Sciatic nerve (tissue), 2 donors: ENCODE measurements around the gene KDELR3. TPM values are rescaled to one million over a fixed set of nuclear protein-coding genes. Genes with fewer than 3 reads are reported as not detected.
"Not testable (repeated sequence)": the region's sequence is repeated elsewhere in the genome, so short reads cannot be mapped to it uniquely, and the experiment has no call there.

Source experiments
- ATAC-seq: fragments of 200-7000 bp; cut with Tn5 transposase; one replicate; pipeline ENCODE4 v1.9.1; 2020; ENCODE audit warnings: mild to moderate bottlenecking, moderate library complexity
- DNase-seq: peaks from one replicate; pipeline ENCODE4 v3.0.0-alpha.2; 2020; ENCODE audit warnings: low spot score
- intact Hi-C: fragments of 100-400 bp; cut with DNase I; formaldehyde crosslinking; loops from one replicate; pipeline ENCODE4 v1.14.2; 2022
- total RNA-seq: library from RNA; stranded (reverse); fragmentation: NEBNext Ultra II Directional; extraction: Animal tissue kit (Norgen Biotek cat#: 25700); gene quantifications from one replicate; pipeline ENCODE4 v1.2.1, GENCODE V29; 2021
- donor health status: DM: no; HTN: no; CAD: no.
- donor health status: DM: no; HTN: no; CAD: no.

KDELR3 gene
- total RNA-seq, 1 donor from 2014 or later, result 15.4 TPM

DNA sequence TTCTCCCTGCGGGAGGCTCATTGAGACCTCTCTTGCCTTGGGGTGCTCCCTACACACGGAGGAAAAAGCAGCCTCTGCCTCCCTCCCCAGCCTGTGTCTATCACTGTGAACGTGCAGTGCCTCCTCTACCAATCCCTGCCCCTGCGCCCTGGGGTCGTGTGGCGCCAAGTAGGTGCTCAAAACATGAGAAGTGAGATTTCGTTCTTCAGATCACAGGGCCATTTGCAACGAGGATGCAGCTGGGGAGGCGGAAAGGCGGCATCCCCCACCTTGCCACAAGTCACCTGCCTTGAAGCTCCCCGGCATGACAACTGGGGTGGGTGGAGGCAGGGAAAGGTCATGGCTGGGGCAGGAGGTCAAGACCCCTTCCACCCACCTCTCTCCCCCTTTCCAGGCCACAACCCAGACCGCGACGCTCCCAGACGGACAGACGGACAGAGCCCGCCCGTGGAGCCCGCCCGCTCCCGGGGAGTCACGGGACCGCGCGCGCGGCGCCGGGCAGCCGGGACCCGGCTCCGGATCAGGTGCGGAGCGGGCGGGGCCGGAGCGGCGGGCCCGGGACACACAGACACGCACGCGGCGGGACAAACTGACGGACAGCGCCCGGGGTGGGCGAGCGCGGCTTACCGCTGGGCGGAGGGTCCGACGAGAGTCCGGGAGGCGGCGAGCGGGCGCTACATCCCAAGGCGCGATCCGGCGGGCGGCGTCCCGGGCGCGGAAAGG is 13.4 kb upstream of the KDELR3 start:
- ATAC-seq (peak; percentile 24), DNase-seq (no peak)
- intact Hi-C loops, result no loop called here

DNA sequence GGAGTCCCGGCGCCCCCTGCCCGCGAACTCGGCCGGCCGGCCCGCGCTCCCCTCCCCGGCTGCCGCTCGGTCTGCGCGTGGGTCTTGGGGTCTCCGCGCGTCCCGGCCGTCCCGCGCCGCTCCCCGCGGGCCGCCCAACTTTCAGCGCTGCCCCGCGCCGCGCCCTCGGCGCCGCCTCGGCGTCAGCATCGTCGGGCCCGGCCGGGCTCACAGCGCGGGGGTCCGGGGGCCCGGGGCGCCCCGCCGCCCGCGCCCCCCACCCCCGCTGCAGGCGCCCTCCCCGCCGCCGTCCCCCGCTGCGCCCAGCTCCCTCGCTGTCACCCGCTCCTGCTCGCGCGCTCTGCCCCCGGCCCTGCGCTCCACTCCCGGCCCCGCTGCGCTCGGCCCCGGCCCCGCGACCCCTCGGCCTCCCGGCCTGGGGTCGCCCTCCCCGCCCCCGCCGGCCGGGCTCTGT is 12.8 kb upstream of the KDELR3 start, which contains the start of gene KCNJ4:
Gene KCNJ4 (minus strand): TSS at position 124 of the 454 bp plus-strand sequence. CDS start 27,067 bp downstream, outside the sequence.
- intact Hi-C loops, result no loop called here
- no peak for ATAC-seq
- no peak for DNase-seq

DNA sequence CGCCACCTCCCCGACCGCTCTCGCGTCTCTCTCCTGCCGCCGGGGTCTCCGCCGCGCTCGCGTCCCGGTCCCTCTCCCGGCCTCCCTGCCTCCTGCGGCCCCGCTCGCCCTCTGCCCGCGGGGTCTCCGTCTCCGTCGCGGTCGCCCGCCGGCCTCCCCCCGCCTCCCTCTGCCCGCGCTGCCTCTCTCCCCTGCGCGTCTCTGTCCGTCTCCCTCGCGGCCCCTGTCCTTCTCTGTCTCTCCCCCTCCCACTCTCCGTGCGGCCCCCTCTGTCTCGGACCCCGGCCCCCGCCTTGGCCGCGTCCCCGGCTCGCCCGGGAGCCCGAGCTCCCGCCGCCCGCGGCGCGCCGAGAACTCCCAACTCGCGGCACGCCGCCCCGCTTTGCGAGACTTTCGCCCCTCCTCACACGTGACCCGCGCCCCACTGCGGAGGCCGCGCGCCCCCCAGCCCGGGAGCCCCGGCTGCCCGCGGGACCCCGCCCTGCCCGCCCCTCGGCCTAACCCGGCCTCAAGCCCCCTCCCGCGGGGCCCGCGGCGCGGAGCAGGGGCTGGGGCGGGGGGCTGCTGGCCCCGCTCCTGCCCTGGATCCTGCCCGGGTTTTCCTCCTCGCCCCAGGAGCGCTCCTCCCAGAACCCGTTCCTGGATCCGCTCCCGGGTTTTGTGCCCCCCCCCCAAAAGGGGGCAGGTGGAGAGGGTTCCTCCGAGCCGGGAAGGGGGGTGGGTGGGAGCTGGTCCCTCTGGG is 12.2 kb upstream of the KDELR3 start:
- intact Hi-C loops, result no loop called here
- ATAC-seq (no peak), DNase-seq (no peak)

DNA sequence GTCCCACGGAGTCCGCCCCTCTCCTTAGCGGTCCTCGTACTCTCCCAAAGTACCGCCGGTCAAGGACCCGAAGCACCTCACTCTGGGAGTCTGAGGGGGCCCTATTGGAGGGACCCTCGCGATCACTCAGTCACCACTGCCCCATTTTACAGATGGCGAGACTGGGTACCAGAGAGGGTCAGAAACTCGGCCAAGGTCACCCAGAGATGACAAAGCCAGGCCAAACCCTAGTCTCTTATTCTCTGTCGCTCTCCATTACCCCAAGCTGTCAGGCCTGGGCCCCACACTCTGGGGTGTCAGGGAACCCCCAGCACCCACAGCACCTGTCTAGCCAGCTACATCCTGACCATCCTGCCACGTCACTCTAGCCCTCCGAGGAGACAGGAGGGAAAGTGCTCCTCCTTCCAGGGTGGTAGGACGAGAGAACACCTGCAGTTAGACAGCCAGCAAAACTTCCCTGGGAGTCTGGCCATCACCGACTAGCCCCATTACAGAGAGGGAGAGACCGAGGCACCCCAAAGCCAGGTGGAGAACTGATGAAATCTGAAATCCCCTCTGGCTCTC is 11.5 kb upstream of the KDELR3 start:
- intact Hi-C loops, result no loop called here
- ATAC-seq (no peak), DNase-seq (no peak)

- intact Hi-C loops, result no loop called here
- DNase-seq (no peak), ATAC-seq (no peak)
These were observed 10.8 kb upstream of the KDELR3 start for GRCh38 chr22:38456841-38457699.

GRCh38 chr22:38460426-38460840 is 7.5 kb upstream of the KDELR3 start:
- ATAC-seq, result no peak
- DNase-seq, result no peak
- intact Hi-C loops, result no loop called here

DNA sequence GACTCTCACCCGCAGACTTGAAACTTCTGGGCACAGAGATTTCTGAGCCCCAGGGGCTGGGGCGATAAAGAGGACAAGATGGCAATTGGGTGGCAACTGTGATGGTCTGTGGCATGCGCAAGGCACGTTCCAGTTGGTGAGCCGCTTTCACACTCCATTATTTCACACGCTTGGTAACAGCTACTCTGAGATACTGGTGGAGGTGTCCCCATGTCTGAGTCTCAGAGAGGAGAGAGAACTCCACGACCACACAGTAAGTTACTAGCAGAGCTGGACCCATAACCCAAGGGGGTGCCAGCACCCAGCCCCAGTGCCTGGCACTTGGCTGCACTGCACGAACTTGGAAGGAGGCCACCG is 6.9 kb upstream of the KDELR3 start:
- intact Hi-C loops, result no loop called here
- ATAC-seq, result peak; percentile 36
- DNase-seq, result no peak

- peak; percentile 85 for ATAC-seq
- DNase-seq, result peak; percentile 89
- intact Hi-C loops, result no loop called here
These were observed 6.3 kb upstream of the KDELR3 start for GRCh38 chr22:38461414-38462081.

DNA sequence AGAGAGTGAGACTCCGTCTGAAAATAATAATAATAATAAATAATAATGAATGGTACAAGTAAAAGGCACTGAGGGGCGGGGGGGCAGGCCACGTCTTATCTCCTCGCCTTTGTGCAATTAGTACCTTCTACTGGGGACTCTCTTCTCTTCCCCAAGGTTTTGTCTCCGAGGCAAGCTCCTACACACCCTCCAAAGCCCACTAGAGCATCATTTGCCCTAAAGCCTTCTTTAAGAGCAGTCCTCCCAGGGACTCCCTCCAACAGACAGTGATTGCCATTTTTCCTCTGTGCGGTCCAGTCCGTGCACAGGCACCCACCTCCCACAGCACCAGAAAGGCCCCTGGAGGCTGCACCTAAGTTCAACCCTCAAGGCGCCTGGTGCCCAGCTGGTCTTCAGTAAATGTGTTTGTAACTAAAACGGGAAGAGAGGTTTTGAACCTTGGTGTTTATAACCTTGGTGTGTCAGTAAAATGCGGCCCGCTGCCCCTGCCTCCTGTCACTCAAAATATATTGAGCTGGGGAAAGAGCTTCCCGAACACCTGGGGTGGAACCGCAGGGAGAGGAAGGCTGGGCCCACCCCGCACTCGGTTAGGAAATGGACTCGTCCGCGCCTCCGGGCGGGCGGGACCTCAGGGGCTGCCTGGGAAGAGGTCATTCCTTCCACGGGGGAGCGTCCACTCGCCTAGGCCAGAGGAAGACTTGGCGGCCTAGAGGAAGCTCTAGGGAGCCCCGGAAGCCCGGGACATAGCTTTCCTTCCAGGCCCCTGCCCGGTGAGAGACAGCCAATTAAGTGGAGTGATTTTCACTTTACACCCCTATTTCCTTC is 4.7 kb upstream of the KDELR3 start:
- ATAC-seq, result peak; percentile 43
- intact Hi-C loops, result no loop called here
- peak; percentile 72 for DNase-seq

GRCh38 chr22:38464992-38465672 is 2.8 kb upstream of the KDELR3 start:
- intact Hi-C loops, result no loop called here
- DNase-seq (no peak), ATAC-seq (no peak)

DNA sequence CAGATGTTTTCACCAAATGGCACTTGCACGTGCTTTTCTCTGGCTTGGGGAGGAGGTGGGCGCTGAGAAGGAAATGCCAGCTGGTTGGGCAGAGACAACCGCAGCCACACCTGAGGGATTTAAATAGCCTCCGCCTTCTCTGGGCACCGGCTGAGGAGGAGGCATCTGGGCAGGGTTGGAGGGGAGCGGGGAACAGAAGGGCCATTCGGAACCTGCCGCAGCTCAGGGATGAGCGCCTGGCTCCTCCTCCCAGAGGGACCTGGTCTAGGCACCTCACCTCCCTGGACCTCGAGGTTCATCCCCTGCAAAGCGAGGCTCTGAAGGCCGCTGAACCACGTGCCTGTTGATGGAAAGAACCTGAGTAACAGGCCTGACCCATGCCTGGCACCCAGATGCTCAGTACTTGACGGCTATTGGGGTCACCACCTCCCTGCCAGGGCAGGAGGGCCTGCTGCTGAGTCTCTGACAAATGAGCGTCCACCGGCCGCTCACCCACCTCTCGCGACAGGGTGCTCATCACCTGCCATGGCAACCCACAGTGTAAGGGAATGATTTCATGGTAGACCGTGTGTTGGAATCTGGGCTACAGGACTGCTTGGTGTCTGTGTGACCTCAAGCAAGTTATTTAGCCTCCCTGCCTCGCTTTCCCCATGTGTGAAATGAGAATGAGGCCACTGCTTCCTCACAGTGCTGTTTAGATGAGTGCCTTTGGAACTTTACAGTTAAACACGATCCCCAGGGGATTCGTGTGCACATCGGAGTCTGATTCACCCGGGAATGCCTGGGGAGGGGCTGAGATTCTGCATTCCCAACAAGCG is 2.0 kb upstream of the KDELR3 start:
- DNase-seq (no peak), ATAC-seq (no peak)
- intact Hi-C loops, result no loop called here

DNA sequence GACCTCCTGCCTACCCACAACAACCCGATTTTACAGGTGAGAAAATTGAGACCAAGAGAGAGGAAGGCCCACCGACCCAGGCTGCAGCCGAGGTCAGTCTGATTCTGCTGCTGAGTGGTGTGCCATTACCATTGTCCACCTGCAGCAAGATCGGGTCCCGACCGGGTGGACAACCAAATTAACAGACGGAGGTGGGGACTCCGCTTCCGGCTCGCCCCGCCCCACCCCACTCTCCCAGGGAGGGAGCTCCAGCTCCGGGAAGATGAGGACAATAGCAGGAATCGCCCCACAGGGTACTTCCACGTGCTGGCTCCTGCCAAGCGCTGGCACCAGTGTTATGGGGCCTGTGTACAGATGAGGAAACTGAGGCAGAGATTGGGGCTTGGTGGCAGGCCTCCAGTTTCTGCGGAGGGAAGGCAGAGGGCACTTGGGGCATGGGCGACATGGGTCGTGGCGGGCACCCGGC is 425 bp upstream of the KDELR3 start:
- ATAC-seq, result peak; percentile 12
- intact Hi-C loops, result no loop called here
- DNase-seq, result peak; percentile 61

- DNase-seq, result peak; percentile 57
- intact Hi-C loops, result no loop called here
- ATAC-seq, result peak; percentile 15
These were observed 778 bp downstream of the KDELR3 start for GRCh38 chr22:38468443-38469305.

DNA sequence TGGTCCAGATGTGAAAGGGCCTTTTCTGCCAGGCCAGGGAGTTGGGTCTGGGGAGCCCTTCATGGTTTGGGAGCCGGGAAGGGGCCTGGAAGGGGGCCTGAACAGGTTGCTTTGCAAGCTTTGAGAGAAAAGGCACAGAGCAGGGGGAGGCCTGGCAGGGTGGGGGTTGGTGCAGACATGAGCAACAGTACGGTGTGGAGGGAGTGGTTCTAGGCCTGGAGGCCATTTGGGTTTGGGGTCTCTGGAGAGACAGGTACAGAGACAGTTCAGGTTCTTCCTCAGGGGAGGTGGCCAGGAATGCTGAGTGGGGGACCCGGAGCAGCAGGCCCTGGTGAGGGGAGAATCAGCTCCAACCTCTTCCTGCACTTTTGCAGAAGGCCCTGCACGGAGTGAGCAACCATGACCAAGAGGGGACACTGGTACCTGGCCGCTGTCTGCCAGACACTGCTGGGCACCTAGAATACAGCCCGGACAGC is 1.4 kb downstream of the KDELR3 start:
- intact Hi-C loops, result no loop called here
- ATAC-seq, result no peak
- DNase-seq, result peak; percentile 51

GRCh38 chr22:38470179-38470578 is 2.3 kb downstream of the KDELR3 start:
- ATAC-seq, intact Hi-C loops: not testable (repeated sequence)
- peak; percentile 47 for DNase-seq
